GM21576 (cell line): ENCODE measurements around the gene DENND2A.
"Not testable (repeated sequence)": the region's sequence is repeated elsewhere in the genome, so short reads cannot be mapped to it uniquely, and the experiment has no call there.

Source experiments
- ATAC-seq: cut with Tn5 transposase; IDR thresholded peaks from one replicate; pipeline ENCODE4 v1.9.1; 2021; ENCODE audit warnings: mild to moderate bottlenecking, moderate library complexity; ENCODE audit not compliant: unreplicated experiment

The DENND2A gene

GRCh38 chr7:140594131-140594691, 46.4 kb downstream of the DENND2A start:
- ATAC-seq = no peak

GRCh38 chr7:140593672-140593982, 47.0 kb downstream of the DENND2A start:
- no peak for ATAC-seq

- ATAC-seq = no peak
Measured at GRCh38 chr7:140592964-140593671, 47.5 kb downstream of the DENND2A start.

- no peak for ATAC-seq
Measured at GRCh38 chr7:140591180-140591902, 49.3 kb downstream of the DENND2A start.

GRCh38 chr7:140587243-140587642, 53.4 kb downstream of the DENND2A start:
- ATAC-seq = no peak

GRCh38 chr7:140586516-140586915, 54.1 kb downstream of the DENND2A start:
- ATAC-seq = no peak

- ATAC-seq = no peak
Measured at GRCh38 chr7:140585333-140585732, 55.3 kb downstream of the DENND2A start.

GRCh38 chr7:140584195-140584851, 56.3 kb downstream of the DENND2A start:
- ATAC-seq = no peak

- ATAC-seq = no peak
Measured at GRCh38 chr7:140581411-140581810, 59.2 kb downstream of the DENND2A start.

GRCh38 chr7:140577651-140578050, 63.0 kb downstream of the DENND2A start:
- ATAC-seq = no peak

GRCh38 chr7:140576589-140576988, 64.0 kb downstream of the DENND2A start:
- ATAC-seq = no peak

GRCh38 chr7:140571538-140572122, 69.0 kb downstream of the DENND2A start:
- no peak for ATAC-seq

GRCh38 chr7:140570120-140570519, 70.5 kb downstream of the DENND2A start:
- ATAC-seq = no peak

GRCh38 chr7:140568021-140568813, 72.4 kb downstream of the DENND2A start:
- ATAC-seq = no peak

GRCh38 chr7:140566186-140566585, 74.4 kb downstream of the DENND2A start:
- not testable (repeated sequence) for ATAC-seq

GRCh38 chr7:140565761-140566160, 74.9 kb downstream of the DENND2A start:
- not testable (repeated sequence) for ATAC-seq

- ATAC-seq = no peak
Measured at GRCh38 chr7:140564643-140565042, 76.0 kb downstream of the DENND2A start.

- no peak for ATAC-seq
Measured at GRCh38 chr7:140562926-140563481, 77.6 kb downstream of the DENND2A start.

- ATAC-seq = no peak
Measured at GRCh38 chr7:140559410-140559809, 81.2 kb downstream of the DENND2A start.

GRCh38 chr7:140557809-140558518, 82.6 kb downstream of the DENND2A start:
- no peak for ATAC-seq
